Epithelial cell of alveolus of lung (primary cell): ENCODE measurements around the gene SPANXD. TPM values are rescaled to one million over a fixed set of nuclear protein-coding genes. Genes with fewer than 3 reads are reported as not detected.

Source experiments
- total RNA-seq: library from RNA; depleted of rRNA; stranded (reverse); fragments of >200 nt; gene quantifications from 2 replicates; pipeline ENCODE4 v1.2.1, GENCODE V29; 2015

SPANXD gene
- total RNA-seq, result not detected in 2 replicates

GRCh38 chrX:141698639-141699038, at the start of gene SPANXD:
TSS of gene SPANXD (minus strand) at chrX:141698739. CDS start at chrX:141698405, 334 bp downstream.

Other genes with a start within 250 kb of the SPANXD start
- gene SPANXA1, start 114.0 kb downstream of the SPANXD start, total RNA-seq, result not detected in 2 replicates
- gene SPANXA2, start 109.0 kb downstream of the SPANXD start, total RNA-seq, result not detected in 2 replicates
- gene MAGEC3, start 139.6 kb upstream of the SPANXD start, total RNA-seq, result not detected in 2 replicates
- not detected in 2 replicates for gene MAGEC1, start 205.2 kb upstream of the SPANXD start, total RNA-seq